HG03378 (cell line): Measurements from ENCODE around the gene SULF2.

Source experiments
- ATAC-seq: cut with Tn5 transposase; IDR thresholded peaks from one replicate; pipeline ENCODE4 v1.9.1; 2021; ENCODE audit warnings: mild to moderate bottlenecking, moderate library complexity; ENCODE audit not compliant: unreplicated experiment

SULF2 gene

GRCh38 chr20:47659904-47660601 is 125.2 kb downstream of the SULF2 start:
- no peak for ATAC-seq

GRCh38 chr20:47656318-47656717 is 129.0 kb downstream of the SULF2 start:
- no peak for ATAC-seq

GRCh38 chr20:47655635-47656034 is 129.6 kb downstream of the SULF2 start:
- ATAC-seq = no peak

GRCh38 chr20:47654370-47654769 is 130.9 kb downstream of the SULF2 start:
- no peak for ATAC-seq

GRCh38 chr20:47653869-47654268 is 131.4 kb downstream of the SULF2 start:
- no peak for ATAC-seq

GRCh38 chr20:47652794-47653193 is 132.5 kb downstream of the SULF2 start:
- no peak for ATAC-seq

GRCh38 chr20:47652301-47652700 is 133.0 kb downstream of the SULF2 start:
- ATAC-seq = no peak

GRCh38 chr20:47648943-47649342 is 136.3 kb downstream of the SULF2 start:
- ATAC-seq = no peak

- ATAC-seq = no peak
These were observed 137.3 kb downstream of the SULF2 start for GRCh38 chr20:47647994-47648393.

GRCh38 chr20:47645632-47646031 is 139.6 kb downstream of the SULF2 start:
- ATAC-seq = no peak

- no peak for ATAC-seq
These were observed 142.7 kb downstream of the SULF2 start for GRCh38 chr20:47642624-47643023.

- no peak for ATAC-seq
These were observed 143.2 kb downstream of the SULF2 start for GRCh38 chr20:47642118-47642517.

- no peak for ATAC-seq
These were observed 146.4 kb downstream of the SULF2 start for GRCh38 chr20:47638851-47639250.

- ATAC-seq = no peak
These were observed 150.0 kb downstream of the SULF2 start for GRCh38 chr20:47635256-47635655.

- no peak for ATAC-seq
These were observed 154.2 kb downstream of the SULF2 start for GRCh38 chr20:47631078-47631477.

GRCh38 chr20:47629907-47630306 is 155.4 kb downstream of the SULF2 start:
- no peak for ATAC-seq

- ATAC-seq = no peak
These were observed 157.7 kb downstream of the SULF2 start for GRCh38 chr20:47627540-47627939.

GRCh38 chr20:47623206-47623605 is 162.1 kb downstream of the SULF2 start:
- no peak for ATAC-seq

- no peak for ATAC-seq
These were observed 163.1 kb downstream of the SULF2 start for GRCh38 chr20:47622118-47622665.

- ATAC-seq = no peak
These were observed 164.2 kb downstream of the SULF2 start for GRCh38 chr20:47620808-47621805.

- ATAC-seq = no peak
These were observed 166.8 kb downstream of the SULF2 start for GRCh38 chr20:47618479-47618878.
